KOPT-K1 (cell line): ENCODE results near the gene STAC2.
"Not testable (repeated sequence)": the region's sequence is repeated elsewhere in the genome, so short reads cannot be mapped to it uniquely, and the experiment has no call there.

Source experiments
- H3K27ac ChIP-seq: fragments of 200-600 bp; sonication (generic); 2 replicates; pipeline ENCODE4 v1.5.1; 2016; ENCODE audit warnings: antibody characterized with exemption, mild to moderate bottlenecking, low read depth, low read length; ENCODE audit not compliant: poor library complexity, severe bottlenecking
- H3K36me3 ChIP-seq: fragments of 200-600 bp; sonication (generic); 2 replicates; pipeline ENCODE4 v1.5.1; 2017; ENCODE audit warnings: antibody characterized with exemption, mild to moderate bottlenecking, low read length, moderate library complexity; ENCODE audit not compliant: insufficient read depth
- H3K9me3 ChIP-seq: fragments of 200-600 bp; sonication (generic); 2 replicates; pipeline ENCODE4 v1.5.1; 2017; ENCODE audit warnings: antibody characterized with exemption, low read length, mild to moderate bottlenecking; ENCODE audit not compliant: insufficient read depth, poor library complexity, severe bottlenecking

STAC2 gene

DNA sequence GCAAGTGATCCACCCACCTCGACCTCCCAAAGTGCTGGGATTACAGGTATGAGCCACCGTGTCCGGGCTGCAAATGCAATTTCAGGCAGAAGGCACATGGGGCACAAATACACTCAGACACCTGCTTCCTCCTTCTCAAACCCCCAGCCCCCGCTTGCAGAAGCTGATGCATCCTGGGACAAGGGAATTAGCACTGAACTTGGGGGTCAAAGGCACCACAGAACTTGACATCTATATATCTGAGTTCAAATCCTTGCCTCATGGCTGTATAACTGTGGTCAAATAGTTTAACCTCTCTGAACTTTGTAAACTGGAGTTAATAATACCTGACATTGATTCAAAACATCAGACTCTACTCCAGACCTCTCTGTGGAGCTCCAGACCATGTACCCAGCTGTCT, 55.6 kb downstream of the STAC2 start:
- Histone ChIP-seq H3K9me3 (no peaks in the 10 kb centered on the region), H3K27ac (peak overlapping the region; percentile 91), H3K36me3 (peaks cover 1% of the 10 kb centered on the region)

DNA sequence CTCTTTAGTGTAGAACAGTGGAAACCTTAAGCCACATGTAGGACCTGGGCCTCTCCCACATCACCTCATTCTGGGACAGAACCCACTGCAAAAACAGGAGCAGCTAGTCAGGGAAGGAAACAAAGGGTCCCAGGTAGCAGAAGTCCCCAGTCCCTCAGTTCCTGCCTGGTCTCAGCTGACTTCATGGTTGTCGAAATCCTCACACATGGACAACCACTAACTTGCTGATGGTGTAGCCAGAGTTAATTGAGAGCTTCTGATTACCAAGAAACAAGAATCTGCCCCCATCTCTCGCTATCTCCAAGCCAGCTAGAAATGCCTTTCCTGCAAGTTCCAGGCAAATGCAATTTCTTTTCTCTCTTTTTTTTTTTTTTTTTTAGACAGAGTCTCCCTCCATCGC, 56.2 kb downstream of the STAC2 start:
- no peaks in the 10 kb centered on the region for H3K9me3 ChIP-seq
- peak overlapping the region; percentile 91 for H3K27ac ChIP-seq
- H3K36me3 ChIP-seq = no peaks in the 10 kb centered on the region

DNA sequence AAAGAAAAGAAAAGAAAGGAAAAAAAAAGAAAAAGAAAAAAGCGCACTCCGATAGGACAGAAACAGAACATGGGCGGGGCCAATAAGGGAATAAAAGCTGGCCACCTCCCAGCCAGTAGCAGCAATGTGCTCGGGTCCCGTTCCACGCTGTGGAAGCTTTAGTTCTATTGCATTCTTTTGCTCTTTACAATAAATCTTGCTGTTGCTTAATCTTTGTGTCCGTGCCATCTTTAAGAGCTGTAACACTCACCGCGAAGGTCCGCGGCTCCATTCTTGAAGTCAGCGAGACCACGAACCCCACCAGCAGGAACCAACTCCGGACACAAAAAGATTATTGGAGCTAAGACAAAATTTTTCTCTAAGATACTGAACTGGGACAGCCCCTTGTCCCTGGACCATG, 56.6 kb downstream of the STAC2 start:
- Histone ChIP-seq H3K27ac (peak overlapping the region; percentile 91), H3K9me3 (no peaks in the 10 kb centered on the region), H3K36me3 (no peaks in the 10 kb centered on the region)

DNA sequence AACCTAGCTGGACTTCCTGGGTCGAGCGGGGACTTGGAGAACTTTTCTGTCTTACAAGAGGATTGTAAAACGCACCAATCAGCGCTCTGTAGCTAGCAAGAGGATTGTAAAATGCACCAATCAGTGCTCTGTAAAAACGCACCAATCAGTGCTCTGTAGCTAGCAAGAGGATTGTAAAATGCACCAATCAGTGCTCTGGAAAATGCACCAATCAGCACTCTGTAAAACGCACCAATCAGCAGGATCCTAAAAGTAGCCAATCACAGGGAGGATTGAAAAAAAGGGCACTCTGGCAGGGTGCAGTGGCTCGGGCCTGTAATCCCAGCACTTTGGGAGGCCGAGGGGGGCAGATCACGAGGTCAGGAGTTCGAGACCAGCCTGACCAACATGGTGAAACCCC, 57.2 kb downstream of the STAC2 start:
- H3K27ac ChIP-seq = peak overlapping the region; percentile 71
- H3K9me3 ChIP-seq = not testable (repeated sequence)

DNA sequence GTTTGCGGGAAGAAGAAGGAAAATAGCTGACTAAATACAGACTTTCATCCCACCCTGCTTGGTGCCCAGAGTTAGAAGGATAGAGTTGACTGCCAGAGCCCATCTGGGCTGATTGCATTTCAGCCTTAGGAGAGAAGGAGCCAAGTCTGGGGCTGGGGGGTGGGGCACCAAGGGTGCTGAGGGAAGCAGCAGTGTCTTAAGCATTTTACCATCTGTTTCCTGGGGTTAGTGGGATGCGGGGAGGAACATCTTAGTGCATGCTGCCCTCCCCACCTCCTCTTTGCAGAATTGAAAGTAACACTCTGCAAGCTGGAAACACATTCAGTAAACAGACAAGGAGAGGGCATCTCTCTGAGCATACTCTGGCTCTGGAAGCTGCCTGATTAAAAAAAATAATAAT, 58.3 kb downstream of the STAC2 start:
- Histone ChIP-seq H3K36me3 (no peaks in the 10 kb centered on the region), H3K27ac (peak overlapping the region; percentile 71), H3K9me3 (no peaks in the 10 kb centered on the region)

More for the DNA sequence above, 57.2 kb downstream of the STAC2 start:
- H3K36me3 ChIP-seq = not testable (repeated sequence)

DNA sequence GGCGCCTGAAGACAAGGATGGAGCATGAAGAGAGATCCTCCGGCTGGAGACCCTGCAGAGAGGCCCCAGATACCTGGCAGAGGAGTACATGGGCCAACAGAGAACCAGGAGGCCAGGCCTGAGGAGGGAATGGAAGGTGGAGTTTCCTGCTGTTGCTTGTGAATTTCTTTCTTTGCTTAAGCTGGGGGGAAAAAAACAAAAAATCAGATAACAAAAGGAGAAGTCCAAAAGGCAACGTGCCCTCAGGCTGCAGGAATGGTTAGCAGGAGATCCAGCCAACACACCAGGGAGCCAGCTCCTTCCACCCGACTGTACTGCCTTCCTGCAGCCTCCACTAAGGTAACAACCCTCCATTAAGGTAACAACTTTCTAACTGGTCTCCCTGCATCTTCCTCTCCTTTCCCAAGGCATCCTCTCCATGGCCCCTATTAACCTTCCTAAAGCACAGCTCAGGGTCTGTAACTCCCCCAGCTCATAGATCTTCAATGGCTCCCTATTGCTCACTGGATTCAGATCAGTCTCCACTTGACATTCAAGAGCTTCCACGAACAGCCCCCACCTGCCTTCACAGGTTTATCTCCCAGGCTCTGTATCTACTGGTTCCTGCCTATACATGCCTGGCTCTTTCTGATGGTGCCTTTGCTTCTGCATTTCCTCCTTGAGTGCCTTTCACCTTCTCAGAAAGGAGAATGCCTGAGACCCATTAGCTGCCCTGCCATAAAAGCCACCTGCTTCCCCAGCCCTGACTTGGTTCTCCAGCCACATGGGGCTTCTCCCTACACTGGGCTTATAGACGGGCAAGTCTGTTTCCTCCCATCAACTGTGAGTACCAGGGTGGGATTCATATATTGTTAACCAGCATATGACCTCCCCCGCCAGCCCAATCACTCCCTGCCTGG, 59.1 kb downstream of the STAC2 start:
- Histone ChIP-seq H3K9me3 (no peaks in the 10 kb centered on the region), H3K36me3 (no peaks in the 10 kb centered on the region), H3K27ac (peak overlapping the region; percentile 71)

DNA sequence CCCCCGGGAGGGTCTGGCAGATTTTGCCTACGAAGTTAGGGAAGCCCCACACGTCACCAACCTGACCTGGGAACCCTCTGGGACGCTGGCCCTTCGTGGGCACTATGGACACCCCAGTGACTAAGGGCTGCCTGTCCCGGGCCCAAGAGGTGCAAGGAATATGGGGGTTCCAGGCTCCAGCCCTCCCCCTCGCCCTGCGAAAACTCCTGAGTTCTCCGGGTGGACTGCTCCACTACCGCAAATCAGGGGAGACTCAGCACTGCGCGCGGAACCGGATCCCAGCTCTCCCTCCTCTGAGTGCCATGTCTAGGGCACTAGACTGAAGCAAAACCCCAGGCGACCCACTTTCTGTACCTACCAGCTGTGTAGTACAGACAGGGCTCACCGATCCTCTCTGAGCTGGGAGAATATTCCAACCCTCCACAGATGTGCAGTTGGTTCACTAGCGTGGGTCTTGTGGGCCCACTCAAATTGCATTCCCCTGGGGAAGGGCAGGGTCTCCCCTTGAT, 59.9 kb downstream of the STAC2 start, which contains the start of gene ARL5C:
TSS of gene ARL5C (minus strand) at position 321 of the 509 bp plus-strand sequence. CDS start 401 bp downstream, outside the sequence.
- Histone ChIP-seq H3K9me3 (no peaks in the 10 kb centered on the region), H3K36me3 (no peaks in the 10 kb centered on the region), H3K27ac (peak within 1 kb of the TSS; percentile 71)

DNA sequence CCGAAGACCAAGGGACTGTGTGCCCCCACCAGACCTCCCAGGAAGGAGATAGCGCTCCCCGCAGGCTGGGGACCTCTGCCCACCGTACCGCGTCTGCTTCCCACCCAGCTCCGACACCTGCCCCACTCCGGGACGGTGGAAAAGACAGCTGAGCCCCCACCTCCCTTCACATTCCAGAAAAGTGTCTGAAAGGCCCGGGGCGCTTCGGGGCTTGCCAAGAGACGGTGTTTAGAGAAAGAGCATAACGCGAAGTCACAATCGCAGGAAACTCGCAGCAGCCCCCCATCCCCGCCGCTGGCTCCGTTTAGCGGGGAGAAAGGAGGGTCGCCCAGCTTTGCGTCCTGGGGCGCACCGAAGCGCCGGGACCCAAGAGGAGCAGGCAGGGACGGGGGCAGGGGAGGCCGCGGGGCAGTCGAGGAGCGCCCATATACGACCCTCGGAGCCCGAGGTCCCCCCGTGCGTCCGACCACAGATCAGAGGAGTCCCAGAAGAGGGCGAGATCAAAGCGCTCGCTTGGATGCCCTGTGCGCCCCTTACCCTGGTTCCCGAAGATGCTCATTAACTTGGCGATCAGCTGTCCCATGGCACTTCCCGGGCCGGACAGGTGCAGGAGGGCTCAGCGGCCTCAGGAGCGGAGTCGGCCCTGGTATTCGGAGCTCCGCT, 60.4 kb downstream of the STAC2 start:
- peak overlapping the region; percentile 71 for H3K27ac ChIP-seq
- no peaks in the 10 kb centered on the region for H3K9me3 ChIP-seq
- H3K36me3 ChIP-seq = no peaks in the 10 kb centered on the region

DNA sequence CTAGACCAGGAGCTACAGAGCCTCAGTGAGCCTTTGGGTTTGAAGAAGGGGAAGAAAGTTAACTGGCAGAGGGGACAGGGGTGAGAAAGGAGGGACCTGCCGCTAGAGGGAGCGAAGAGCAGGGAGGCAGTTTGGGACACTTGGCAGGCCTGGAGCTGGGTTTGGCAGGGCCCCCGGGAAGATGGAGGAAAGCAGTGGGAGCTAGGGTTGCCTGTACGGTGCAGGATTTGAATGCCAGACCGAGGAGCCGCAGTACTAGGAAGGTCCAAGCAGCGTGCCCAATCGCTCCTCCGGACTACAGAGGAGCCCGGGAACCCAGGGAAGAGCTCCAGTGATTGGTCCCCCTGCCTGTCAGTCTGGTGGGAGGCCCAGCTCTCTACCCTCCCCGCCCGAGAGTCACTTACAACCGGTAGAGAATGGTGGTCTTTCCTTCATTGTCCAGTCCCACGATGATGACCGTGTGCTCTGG, 61.0 kb downstream of the STAC2 start:
- Histone ChIP-seq H3K27ac (peak overlapping the region; percentile 71), H3K9me3 (no peaks in the 10 kb centered on the region), H3K36me3 (no peaks in the 10 kb centered on the region)

DNA sequence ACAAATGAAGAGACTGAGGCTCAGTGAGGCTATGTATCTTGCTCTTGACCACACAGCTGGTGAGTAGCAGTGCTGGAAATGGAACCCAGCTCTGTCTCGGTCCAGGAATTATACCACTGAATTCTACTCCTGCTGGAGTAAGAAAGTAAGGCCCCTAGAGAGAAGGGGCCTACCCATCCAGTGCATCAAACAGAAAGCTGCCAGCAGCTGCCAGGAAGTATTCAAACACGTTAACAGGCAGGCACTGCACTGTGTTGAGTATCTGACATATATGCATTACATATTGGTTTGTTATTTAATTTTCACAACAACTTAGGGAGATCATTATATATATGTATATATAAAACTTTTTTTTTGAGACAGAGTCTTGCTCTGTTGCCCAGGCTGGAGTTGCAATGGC, 63.8 kb downstream of the STAC2 start:
- Histone ChIP-seq H3K27ac (peak overlapping the region; percentile 57), H3K36me3 (no peaks in the 10 kb centered on the region), H3K9me3 (no peaks in the 10 kb centered on the region)
